Activated CD8-positive, alpha-beta T cell treated with anti-CD3 and anti-CD28 coated beads for 36 hours (primary cell): ENCODE data around the gene CCDC47. TPM values are rescaled to one million over a fixed set of nuclear protein-coding genes. Genes with fewer than 3 reads are reported as not detected.

Source experiments
- ATAC-seq: fragments of 200-7000 bp; cut with Tn5 transposase; one replicate; pipeline ENCODE4 v1.10.0; 2021; ENCODE audit warnings: mild to moderate bottlenecking, moderate library complexity
- CTCF ChIA-PET: fragments of 350-600 bp; sonication (Branson Sonifier 250); formaldehyde crosslinking; loops from one replicate; lab custom pipeline; 2021; ENCODE audit warnings: antibody characterized with exemption; lab: Charles Lee
- POLR2A ChIA-PET: fragments of 350-600 bp; sonication (Branson Sonifier 250); formaldehyde crosslinking; loops from one replicate; lab custom pipeline; 2021; ENCODE audit warnings: antibody characterized with exemption; lab: Charles Lee
- DNase-seq: peaks from one replicate; pipeline ENCODE4 v3.0.0-alpha.2; 2020
- H3K27ac Mint-ChIP-seq: one replicate; pipeline ENCODE4 v1.8.0; 2021; ENCODE audit warnings: mild to moderate bottlenecking, mixed read lengths
- H3K27me3 Mint-ChIP-seq: one replicate; pipeline ENCODE4 v1.8.0; 2021; ENCODE audit warnings: mixed read lengths
- H3K36me3 Mint-ChIP-seq: one replicate; pipeline ENCODE4 v1.8.0; 2021; ENCODE audit warnings: low read depth, mixed read lengths
- H3K4me1 Mint-ChIP-seq: one replicate; pipeline ENCODE4 v1.8.0; 2021; ENCODE audit warnings: low read depth, mixed read lengths
- H3K4me3 Mint-ChIP-seq: one replicate; pipeline ENCODE4 v1.8.0; 2021; ENCODE audit warnings: mild to moderate bottlenecking, moderate library complexity, mixed read lengths
- H3K9me3 Mint-ChIP-seq: one replicate; pipeline ENCODE4 v1.8.0; 2021; ENCODE audit warnings: mixed read lengths
- intact Hi-C: fragments of 100-400 bp; cut with micrococcal nuclease; formaldehyde crosslinking; loops from one replicate; pipeline ENCODE4 v1.10.0; 2022
- total RNA-seq, 2 experiments: library from RNA; stranded (reverse); gene quantifications; one replicate each; pipeline ENCODE4 v1.2.3, GENCODE V29; 2021
- TF ChIP-seq, protein P1 (sequence below): fragments of 200-600 bp; IDR thresholded peaks from one replicate; pipeline ENCODE4 v1.8.0; 2022; ENCODE audit warnings: antibody characterized with exemption, mild to moderate bottlenecking

The CCDC47 gene
- total RNA-seq, 2 experiments from 2014 or later = 63.0 to 64.4 TPM

DNA sequence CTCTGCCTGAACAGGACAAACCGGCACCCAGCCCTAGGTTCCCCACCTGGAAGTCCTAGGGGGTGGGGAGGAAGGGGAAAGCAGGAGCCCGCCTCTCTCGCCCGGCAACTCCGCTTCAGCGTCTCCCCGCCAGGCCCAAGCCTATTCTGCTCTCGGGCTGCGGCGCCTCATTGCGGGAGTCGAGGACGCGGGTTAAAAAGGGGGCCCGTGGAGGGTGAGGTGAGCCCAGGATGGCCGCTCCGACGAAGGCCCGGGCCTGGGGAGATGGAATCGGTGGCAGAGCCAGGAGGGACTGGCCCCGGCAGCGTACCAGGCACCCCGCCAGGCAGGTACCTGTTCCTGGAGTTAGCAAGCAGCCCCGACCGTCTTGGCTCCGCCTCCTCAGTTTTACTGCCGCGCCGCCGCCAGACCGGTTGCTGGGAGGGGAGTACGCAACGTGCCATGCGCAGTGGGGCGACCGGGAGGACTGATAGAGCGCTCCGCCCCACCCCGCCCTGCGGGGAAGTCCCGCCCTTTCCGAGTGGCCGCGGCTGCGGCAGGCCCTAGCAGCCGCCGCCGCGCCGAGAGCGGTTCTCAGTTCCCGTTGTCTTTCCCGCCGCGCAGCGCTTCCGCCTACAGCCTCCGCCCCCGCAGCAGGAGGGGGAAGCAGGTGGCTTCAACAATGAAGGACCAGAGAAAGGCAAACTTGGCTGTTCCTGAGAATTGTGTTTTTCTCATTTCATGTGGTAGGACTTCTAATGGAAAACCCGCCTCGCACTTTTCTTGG lies 31.8 kb downstream of the CCDC47 start, which contains the start of gene STRADA:
Gene STRADA, minus strand, starts transcription at position 392 of the 766 bp plus-strand sequence. CDS start 13,430 bp downstream, outside the sequence.
- Mint-ChIP-seq H3K4me1 (peaks cover 21% of the 10 kb centered on the region), H3K9me3 (no peaks in the 10 kb centered on the region), H3K36me3 (peaks cover 11% of the 10 kb centered on the region), H3K4me3 (peak within 1 kb of the TSS; percentile 94), H3K27ac (peak within 1 kb of the TSS; percentile 96), H3K27me3 (no peaks in the 10 kb centered on the region)
- peak; percentile 96 for ATAC-seq
- ChIA-PET POLR2A (interaction anchor here (0.7 to 2.0 kb wide), 23 partner anchors 8 to 187 kb away, joined by 3 to 25 read pairs (median 4); partner anchors contain the start of genes CCDC47, DDX42, LIMD2 and PSMC5), CTCF (interaction anchor here (0.7 to 1.3 kb wide), 6 partner anchors 9 to 118 kb away, joined by 3 to 5 read pairs (median 4); partner anchors contain the start of gene FTSJ3)
- TF ChIP-seq, protein P1, sequence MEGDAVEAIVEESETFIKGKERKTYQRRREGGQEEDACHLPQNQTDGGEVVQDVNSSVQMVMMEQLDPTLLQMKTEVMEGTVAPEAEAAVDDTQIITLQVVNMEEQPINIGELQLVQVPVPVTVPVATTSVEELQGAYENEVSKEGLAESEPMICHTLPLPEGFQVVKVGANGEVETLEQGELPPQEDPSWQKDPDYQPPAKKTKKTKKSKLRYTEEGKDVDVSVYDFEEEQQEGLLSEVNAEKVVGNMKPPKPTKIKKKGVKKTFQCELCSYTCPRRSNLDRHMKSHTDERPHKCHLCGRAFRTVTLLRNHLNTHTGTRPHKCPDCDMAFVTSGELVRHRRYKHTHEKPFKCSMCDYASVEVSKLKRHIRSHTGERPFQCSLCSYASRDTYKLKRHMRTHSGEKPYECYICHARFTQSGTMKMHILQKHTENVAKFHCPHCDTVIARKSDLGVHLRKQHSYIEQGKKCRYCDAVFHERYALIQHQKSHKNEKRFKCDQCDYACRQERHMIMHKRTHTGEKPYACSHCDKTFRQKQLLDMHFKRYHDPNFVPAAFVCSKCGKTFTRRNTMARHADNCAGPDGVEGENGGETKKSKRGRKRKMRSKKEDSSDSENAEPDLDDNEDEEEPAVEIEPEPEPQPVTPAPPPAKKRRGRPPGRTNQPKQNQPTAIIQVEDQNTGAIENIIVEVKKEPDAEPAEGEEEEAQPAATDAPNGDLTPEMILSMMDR = no peak
- intact Hi-C loops = loop anchor here (2.0 to 5.0 kb wide), 2 partner anchors 31 to 34 kb away; partner anchors contain the start of gene CCDC47
- DNase-seq = peak; percentile 99

DNA sequence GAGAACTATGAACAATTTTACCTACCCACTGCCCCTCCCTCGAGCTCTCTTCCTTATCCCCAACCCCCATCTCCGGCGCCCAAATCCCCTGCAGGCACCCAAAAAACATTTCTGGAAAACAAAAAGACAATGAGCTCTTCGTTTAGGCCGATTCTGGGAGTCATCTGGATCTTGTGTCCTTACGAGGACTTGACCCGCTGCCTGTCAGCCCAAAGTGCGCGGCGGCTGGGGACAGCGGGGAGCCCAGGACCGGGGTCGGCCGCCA lies 32.3 kb downstream of the CCDC47 start:
- ChIA-PET POLR2A (interaction anchor here (0.6 to 2.0 kb wide), 11 partner anchors 9 to 90 kb away, joined by 3 to 20 read pairs (median 3); partner anchors contain the start of genes CCDC47 and DDX42), CTCF (interaction anchor here (1.3 kb wide), 1 partner anchor 11 kb away, joined by 4 read pairs; no protein-coding TSS in a partner anchor)
- no peaks in the 10 kb centered on the region for H3K9me3 Mint-ChIP-seq
- peak overlapping the region; percentile 94 for H3K4me3 Mint-ChIP-seq
- no peak for ATAC-seq
- DNase-seq = no peak
- peaks cover 9% of the 10 kb centered on the region for H3K36me3 Mint-ChIP-seq
- peak overlapping the region; percentile 96 for H3K27ac Mint-ChIP-seq
- intact Hi-C loops = loop anchor here (2.0 to 5.0 kb wide), 2 partner anchors 32 to 34 kb away; partner anchors contain the start of gene CCDC47
- peaks cover 21% of the 10 kb centered on the region for H3K4me1 Mint-ChIP-seq
- TF ChIP-seq, protein P1 = no peak
- no peaks in the 10 kb centered on the region for H3K27me3 Mint-ChIP-seq

DNA sequence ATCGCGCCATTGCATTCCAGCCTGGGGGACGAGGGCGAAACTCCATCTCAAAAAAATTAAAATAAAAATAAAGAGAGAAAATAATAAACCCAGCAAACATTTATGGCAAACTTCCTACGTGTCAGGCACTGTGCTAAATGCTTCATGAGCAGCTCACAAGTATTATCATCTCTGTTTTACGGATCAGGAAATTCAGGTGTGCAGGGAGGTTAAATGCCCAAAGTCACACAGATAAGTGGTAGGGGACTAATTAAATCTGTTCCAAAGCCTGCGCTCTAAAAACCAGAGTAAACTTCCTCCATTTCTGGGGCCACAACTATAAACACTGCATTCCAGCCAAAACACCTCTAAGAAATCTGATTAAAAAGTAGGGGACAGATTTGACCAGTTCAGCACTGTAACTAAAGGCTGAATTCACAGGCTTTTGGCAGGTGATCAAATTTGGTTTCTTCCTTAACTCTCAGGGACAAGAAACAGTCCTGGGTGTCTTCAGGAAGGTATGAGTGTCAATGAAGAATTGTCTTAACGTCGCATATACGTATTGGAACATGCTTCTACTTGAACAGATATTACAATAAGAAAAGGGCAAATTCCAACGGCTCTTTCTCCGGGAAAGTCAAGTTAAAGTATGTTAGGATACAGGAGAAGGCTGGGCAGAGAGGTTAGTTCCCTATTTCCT lies 32.8 kb downstream of the CCDC47 start:
- H3K9me3 Mint-ChIP-seq = no peaks in the 10 kb centered on the region
- H3K27me3 Mint-ChIP-seq = no peaks in the 10 kb centered on the region
- ChIA-PET CTCF (interaction anchor here (1.3 to 1.6 kb wide), 2 partner anchors 9 to 11 kb away, joined by 3 to 4 read pairs; no protein-coding TSS in a partner anchor), POLR2A (interaction anchor here (0.6 to 2.0 kb wide), 13 partner anchors 9 to 91 kb away, joined by 3 to 20 read pairs (median 3); partner anchors contain the start of genes CCDC47 and DDX42)
- peak overlapping the region; percentile 96 for H3K27ac Mint-ChIP-seq
- TF ChIP-seq, protein P1 = no peak
- H3K4me1 Mint-ChIP-seq = peaks cover 21% of the 10 kb centered on the region
- H3K36me3 Mint-ChIP-seq = peaks cover 4% of the 10 kb centered on the region
- ATAC-seq (no peak), DNase-seq (no peak)
- peak overlapping the region; percentile 94 for H3K4me3 Mint-ChIP-seq
- intact Hi-C loops = loop anchor here (2.0 to 5.0 kb wide), 2 partner anchors 32 to 33 kb away; partner anchors contain the start of gene CCDC47

DNA sequence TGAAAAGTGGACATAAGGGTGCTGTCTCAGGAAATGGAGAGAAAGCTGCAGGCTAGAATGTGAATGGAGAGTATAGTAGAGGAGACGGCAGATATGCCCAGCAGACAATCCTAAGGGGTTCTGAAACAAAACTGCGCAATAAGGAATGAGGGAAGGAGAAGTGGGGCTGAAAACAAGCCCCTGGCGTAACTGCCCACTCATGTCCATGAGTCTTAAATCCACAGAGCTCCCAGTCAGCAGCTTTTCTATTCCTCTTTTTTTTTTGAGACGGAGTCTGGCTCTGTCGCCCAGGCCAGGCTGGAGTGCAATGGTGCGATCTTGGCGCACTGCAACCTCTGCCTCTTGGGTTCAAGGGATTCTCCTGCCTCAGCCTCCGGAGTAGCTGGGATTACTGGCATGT lies 37.7 kb downstream of the CCDC47 start:
- CTCF ChIA-PET = interaction anchor here (1.1 kb wide), 1 partner anchor 99 kb away, joined by 3 read pairs; no protein-coding TSS in a partner anchor
- POLR2A ChIA-PET = interaction anchor here (0.6 to 2.1 kb wide), 3 partner anchors 35 to 40 kb away, joined by 3 to 6 read pairs (median 4); partner anchors contain the start of gene CCDC47
- H3K36me3 Mint-ChIP-seq = peaks cover 1% of the 10 kb centered on the region

More for the DNA sequence above, 37.7 kb downstream of the CCDC47 start:
- no peak overlapping the region for H3K4me3 Mint-ChIP-seq
- TF ChIP-seq, protein P1 = no peak
- intact Hi-C loops = no loop called here
- H3K27ac Mint-ChIP-seq = no peak overlapping the region
- H3K9me3 Mint-ChIP-seq = no peaks in the 10 kb centered on the region
- ATAC-seq = no peak
- H3K4me1 Mint-ChIP-seq = peaks cover 12% of the 10 kb centered on the region
- no peaks in the 10 kb centered on the region for H3K27me3 Mint-ChIP-seq
- DNase-seq = no peak
